Osteocyte (in vitro differentiated cells): Measurements from ENCODE around the gene IPCEF1. TPM values are rescaled to one million over a fixed set of nuclear protein-coding genes. Genes with fewer than 3 reads are reported as not detected.

Experiments used
- DNase-seq: peaks from one replicate; pipeline ENCODE4 v3.0.0; 2021; ENCODE audit warnings: mixed read lengths; ENCODE audit not compliant: unreplicated experiment; ENCODE audit errors: extremely low spot score
- H3K27ac Mint-ChIP-seq: one replicate; pipeline ENCODE4 v1.8.0; 2021; ENCODE audit warnings: mild to moderate bottlenecking, mixed read lengths; ENCODE audit not compliant: unreplicated experiment
- H3K27me3 Mint-ChIP-seq: one replicate; pipeline ENCODE4 v1.8.0; 2021; ENCODE audit warnings: mixed read lengths; ENCODE audit not compliant: unreplicated experiment
- H3K36me3 Mint-ChIP-seq: one replicate; pipeline ENCODE4 v1.8.0; 2021; ENCODE audit warnings: mixed read lengths; ENCODE audit not compliant: unreplicated experiment
- H3K4me1 Mint-ChIP-seq: one replicate; pipeline ENCODE4 v1.8.0; 2021; ENCODE audit warnings: mixed read lengths; ENCODE audit not compliant: unreplicated experiment
- H3K4me3 Mint-ChIP-seq: one replicate; pipeline ENCODE4 v1.8.0; 2021; ENCODE audit warnings: mild to moderate bottlenecking, moderate library complexity, mixed read lengths; ENCODE audit not compliant: unreplicated experiment
- H3K9me3 Mint-ChIP-seq: one replicate; pipeline ENCODE4 v1.8.0; 2021; ENCODE audit warnings: mixed read lengths; ENCODE audit not compliant: unreplicated experiment
- CTCF ChIP-seq: fragments of 200-600 bp; sonication (generic); IDR thresholded peaks from 2 replicates; pipeline ENCODE4 v1.5.0; 2021; ENCODE audit warnings: antibody characterized with exemption, mild to moderate bottlenecking, moderate library complexity
- total RNA-seq: library from RNA; stranded (reverse); gene quantifications from 2 replicates; pipeline ENCODE4 v1.2.1, GENCODE V29; 2021

The IPCEF1 gene
- total RNA-seq, 1 donor from 2014 or later = 0.46 TPM

- no peak overlapping the region for H3K4me3 Mint-ChIP-seq
- H3K9me3 Mint-ChIP-seq = no peaks in the 10 kb centered on the region
- H3K36me3 Mint-ChIP-seq = no peaks in the 10 kb centered on the region
- peaks cover 4% of the 10 kb centered on the region for H3K4me1 Mint-ChIP-seq
- no peak for DNase-seq
- no peaks in the 10 kb centered on the region for H3K27me3 Mint-ChIP-seq
- no peak for TF ChIP-seq CTCF
- H3K27ac Mint-ChIP-seq = no peak overlapping the region
Observed at GRCh38 chr6:154367839-154368695, 11.5 kb upstream of the IPCEF1 start.

- H3K4me3 Mint-ChIP-seq = no peak overlapping the region
- no peaks in the 10 kb centered on the region for H3K9me3 Mint-ChIP-seq
- TF ChIP-seq CTCF = no peak
- no peaks in the 10 kb centered on the region for H3K27me3 Mint-ChIP-seq
- no peaks in the 10 kb centered on the region for H3K36me3 Mint-ChIP-seq
- peaks cover 4% of the 10 kb centered on the region for H3K4me1 Mint-ChIP-seq
- no peak overlapping the region for H3K27ac Mint-ChIP-seq
- no peak for DNase-seq
Observed at GRCh38 chr6:154367336-154367735, 10.7 kb upstream of the IPCEF1 start.

- Mint-ChIP-seq H3K4me3 (no peak overlapping the region), H3K27me3 (no peaks in the 10 kb centered on the region), H3K36me3 (no peaks in the 10 kb centered on the region), H3K4me1 (no peaks in the 10 kb centered on the region), H3K9me3 (no peaks in the 10 kb centered on the region), H3K27ac (no peak overlapping the region)
- TF ChIP-seq CTCF = no peak
- no peak for DNase-seq
Observed at GRCh38 chr6:154363821-154364220, 7.2 kb upstream of the IPCEF1 start.

GRCh38 chr6:154361476-154361875, 4.9 kb upstream of the IPCEF1 start:
- no peak for DNase-seq

More at GRCh38 chr6:154361476-154361875, 4.9 kb upstream of the IPCEF1 start:
- no peaks in the 10 kb centered on the region for H3K27me3 Mint-ChIP-seq
- no peaks in the 10 kb centered on the region for H3K9me3 Mint-ChIP-seq
- no peak overlapping the region for H3K4me3 Mint-ChIP-seq
- no peaks in the 10 kb centered on the region for H3K36me3 Mint-ChIP-seq
- no peaks in the 10 kb centered on the region for H3K4me1 Mint-ChIP-seq
- no peak for TF ChIP-seq CTCF
- H3K27ac Mint-ChIP-seq = no peak overlapping the region
